H1 (cell line): ENCODE results near the gene RYR3. TPM values are rescaled to one million over a fixed set of nuclear protein-coding genes. Genes with fewer than 3 reads are reported as not detected.

Source experiments
- CHD1 ChIP-seq: IDR thresholded peaks from 2 replicates; pipeline ENCODE4 v1.6.1; 2012; ENCODE audit warnings: low read depth, low read length, improper control_type of control experiment
- CTBP2 ChIP-seq: IDR thresholded peaks from 2 replicates; pipeline ENCODE4 v1.7.0; 2011; ENCODE audit warnings: borderline replicate concordance, mild to moderate bottlenecking, moderate library complexity, mixed read lengths, low read length; ENCODE audit not compliant: insufficient read depth, insufficient read length
- GABPA ChIP-seq: IDR thresholded peaks from 2 replicates; pipeline ENCODE4 v1.6.1; 2011; ENCODE audit warnings: mild to moderate bottlenecking, low read length, moderate library complexity, borderline replicate concordance; ENCODE audit not compliant: insufficient read depth
- GTF2F1 ChIP-seq: IDR thresholded peaks from 2 replicates; pipeline ENCODE4 v1.6.1; 2012; ENCODE audit warnings: low read depth, low read length, improper control_type of control experiment, borderline replicate concordance
- polyA plus RNA-seq, 7 experiments: library from polyadenylated mRNA; depleted of rRNA in 3 of 7; stranded (reverse) in 5 of 7; unstranded in 2 of 7; fragments of >200 nt in 5 of 7; fragments of 200-250 nt in 2 of 7; gene quantifications; 1 replicate in 5 of 7; 2 replicates in 1 of 7; 4 replicates in 1 of 7; pipeline versions ENCODE4 v1.2.1 to v1.2.3, GENCODE V29; 2011 to 2013; ENCODE audit warnings: missing spikeins in 2 of 7, mixed read lengths in 2 of 7
- total RNA-seq: library from RNA; stranded (reverse); fragmentation: NEBNext Ultra II Directional; extraction: Animal tissue kit (Norgen Biotek cat#: 25700); gene quantifications from 2 replicates; pipeline ENCODE4 v1.2.1, GENCODE V29; 2021

The RYR3 gene
- total and polyA plus RNA-seq, 2 of the 8 experiments (the other 6 are each of a cell fraction or from before 2014, with no cell fraction given), result 0.33 to 3.4 TPM

DNA sequence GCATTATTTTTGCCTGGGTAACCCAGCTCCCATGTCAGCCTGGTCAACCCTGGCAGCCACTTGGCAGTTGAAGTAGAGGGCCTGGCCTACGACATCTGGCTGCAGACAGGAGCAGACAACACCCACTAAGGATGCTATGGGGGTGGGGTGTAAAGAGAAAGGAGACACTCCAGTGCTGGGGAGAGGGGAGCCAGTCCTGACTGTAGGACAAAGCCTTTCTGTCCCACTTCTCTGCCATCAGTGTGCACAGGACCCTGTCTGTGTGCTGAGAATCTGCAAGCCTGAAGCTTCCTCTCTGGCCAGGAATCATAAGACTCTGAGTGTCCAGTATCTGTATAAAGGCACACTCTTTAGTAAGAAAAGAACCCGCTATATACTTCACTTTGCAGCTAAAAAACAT, 561.2 kb downstream of the RYR3 start (continued):
- TF ChIP-seq CTBP2, result no peak
- no peak for TF ChIP-seq GTF2F1
- TF ChIP-seq CHD1, result no peak
- TF ChIP-seq GABPA, result no peak
- TF ChIP-seq, all 59 proteins: peak for 0
